ENCODE measurements around the gene ZNF618.

- TF ChIP-seq CTCF (IDR thresholded peaks at IDR 0.05) (no peak), POLR2A (IDR thresholded peaks at IDR 0.05) (no peak)
These were observed 174.1 kb downstream of the ZNF618 start for GRCh38 chr9:114050226-114050568.
